ENCODE results near the gene PIH1D1.

DNA sequence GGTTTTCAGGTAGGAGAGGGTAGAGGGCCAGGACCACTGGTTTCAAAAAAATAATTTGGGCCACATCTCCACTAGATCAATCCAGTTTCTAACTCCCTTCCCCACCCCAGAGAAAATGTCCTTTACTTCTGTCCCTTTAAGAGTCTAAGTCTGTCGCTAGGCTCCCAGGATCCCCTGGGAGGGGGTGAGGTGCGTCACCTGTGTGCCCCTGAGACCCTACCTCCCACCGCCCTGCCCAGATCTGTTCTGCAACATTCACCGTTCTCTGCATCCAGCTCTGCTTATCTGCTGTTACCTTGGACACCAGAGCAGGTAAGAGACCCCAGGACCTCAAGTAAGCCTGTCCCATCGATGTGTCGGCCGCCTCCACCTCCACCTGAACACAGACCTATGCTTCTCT is 26.4 kb downstream of the PIH1D1 start, which contains the start of gene GFY:
- TF ChIP-seq ZNF791 (tag by site-specific recombination; IDR thresholded peaks at IDR 0.05) (no peak), SCRT1 (tag by site-specific recombination; IDR thresholded peaks at IDR 0.05; ENCODE audit: borderline replicate concordance) (no peak)
- TF ChIP-seq, protein P1, sequence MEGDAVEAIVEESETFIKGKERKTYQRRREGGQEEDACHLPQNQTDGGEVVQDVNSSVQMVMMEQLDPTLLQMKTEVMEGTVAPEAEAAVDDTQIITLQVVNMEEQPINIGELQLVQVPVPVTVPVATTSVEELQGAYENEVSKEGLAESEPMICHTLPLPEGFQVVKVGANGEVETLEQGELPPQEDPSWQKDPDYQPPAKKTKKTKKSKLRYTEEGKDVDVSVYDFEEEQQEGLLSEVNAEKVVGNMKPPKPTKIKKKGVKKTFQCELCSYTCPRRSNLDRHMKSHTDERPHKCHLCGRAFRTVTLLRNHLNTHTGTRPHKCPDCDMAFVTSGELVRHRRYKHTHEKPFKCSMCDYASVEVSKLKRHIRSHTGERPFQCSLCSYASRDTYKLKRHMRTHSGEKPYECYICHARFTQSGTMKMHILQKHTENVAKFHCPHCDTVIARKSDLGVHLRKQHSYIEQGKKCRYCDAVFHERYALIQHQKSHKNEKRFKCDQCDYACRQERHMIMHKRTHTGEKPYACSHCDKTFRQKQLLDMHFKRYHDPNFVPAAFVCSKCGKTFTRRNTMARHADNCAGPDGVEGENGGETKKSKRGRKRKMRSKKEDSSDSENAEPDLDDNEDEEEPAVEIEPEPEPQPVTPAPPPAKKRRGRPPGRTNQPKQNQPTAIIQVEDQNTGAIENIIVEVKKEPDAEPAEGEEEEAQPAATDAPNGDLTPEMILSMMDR (tag by site-specific recombination; IDR thresholded peaks at IDR 0.05): no peak
